IMR-90 (cell line): ENCODE measurements around the gene ZNF821. TPM values are rescaled to one million over a fixed set of nuclear protein-coding genes. Genes with fewer than 3 reads are reported as not detected.

Experiments
- ATAC-seq: fragments of 200-7000 bp; cut with Tn5 transposase; 2 replicates; pipeline ENCODE4 v1.9.1; 2020; ENCODE audit warnings: low read depth, mild to moderate bottlenecking, moderate library complexity
- BruUV-seq: library from RNA; stranded (reverse); fragments of 400-500 nt; replicated peaks from 2 replicates; lab custom pipeline; 2021; lab: Mats Ljungman, UMichigan
- CTCF ChIA-PET: fragments of 300-600 bp; formaldehyde crosslinking; extraction: SDS; loops from one replicate; lab custom pipeline; 2021; ENCODE audit warnings: antibody characterized with exemption; lab: Yijun Ruan, JAX
- POLR2A ChIA-PET: fragments of 300-600 bp; sonication (Branson Sonifier 250); formaldehyde crosslinking; loops from one replicate; lab custom pipeline; 2022; ENCODE audit warnings: antibody characterized with exemption; ENCODE audit not compliant: unreplicated experiment; lab: Charles Lee
- DNase-seq: peaks from one replicate; pipeline ENCODE4 v3.0.0; 2013
- H2AFZ ChIP-seq: replicated peaks from 2 replicates; pipeline ENCODE3; 2013; ENCODE audit warnings: low read length, mild to moderate bottlenecking; ENCODE audit not compliant: poor library complexity
- H2AK5ac ChIP-seq: 2 replicates; pipeline ENCODE4 v1.6.1; 2013; ENCODE audit warnings: low read depth, low read length, inconsistent platforms
- H2AK9ac ChIP-seq: replicated peaks from 2 replicates; pipeline ENCODE3; 2013; ENCODE audit warnings: mild to moderate bottlenecking, low read depth, low read length, moderate library complexity; ENCODE audit not compliant: poor library complexity
- H2BK120ac ChIP-seq: 2 replicates; pipeline ENCODE4 v1.6.1; 2013; ENCODE audit warnings: low read depth, low read length, inconsistent platforms
- H2BK15ac ChIP-seq: 3 replicates; pipeline ENCODE4 v1.6.1; 2013; ENCODE audit warnings: low read depth, low read length, inconsistent platforms
- H2BK20ac ChIP-seq: 2 replicates; pipeline ENCODE4 v1.6.1; 2013; ENCODE audit warnings: low read depth, mild to moderate bottlenecking, inconsistent platforms, low read length, moderate library complexity
- H2BK5ac ChIP-seq: 2 replicates; pipeline ENCODE4 v1.6.1; 2013; ENCODE audit warnings: mild to moderate bottlenecking, low read depth, low read length, inconsistent platforms; ENCODE audit not compliant: poor library complexity, severe bottlenecking
- H3K14ac ChIP-seq: replicated peaks from 2 replicates; pipeline ENCODE4 v1.6.1; 2013; ENCODE audit warnings: low read depth, low read length, inconsistent platforms
- H3K18ac ChIP-seq: 2 replicates; pipeline ENCODE4 v1.6.1; 2013; ENCODE audit warnings: low read depth, low read length, control low read depth
- H3K23ac ChIP-seq: 2 replicates; pipeline ENCODE4 v1.6.1; 2013; ENCODE audit warnings: low read depth, low read length, inconsistent platforms
- H3K27ac ChIP-seq: 2 replicates; pipeline ENCODE4 v1.5.1; 2013; ENCODE audit warnings: mild to moderate bottlenecking, control low read depth, low read length; ENCODE audit not compliant: insufficient read depth
- H3K27me3 ChIP-seq: 2 replicates; pipeline ENCODE4 v1.6.1; 2013; ENCODE audit warnings: low read length; ENCODE audit not compliant: control insufficient read depth, insufficient read depth
- H3K36me3 ChIP-seq: 2 replicates; pipeline ENCODE4 v1.6.1; 2013; ENCODE audit warnings: low read length, mixed read lengths; ENCODE audit not compliant: control insufficient read depth, insufficient read depth
- H3K4ac ChIP-seq: 2 replicates; pipeline ENCODE4 v1.6.1; 2013; ENCODE audit warnings: low read depth, low read length, inconsistent platforms
- H3K4me1 ChIP-seq: 2 replicates; pipeline ENCODE4 v1.6.1; 2013; ENCODE audit warnings: low read length, mixed read lengths; ENCODE audit not compliant: control insufficient read depth, insufficient read depth
- H3K4me2 ChIP-seq: 2 replicates; pipeline ENCODE4 v1.6.1; 2013; ENCODE audit warnings: low read depth, mild to moderate bottlenecking, control low read depth, low read length, moderate library complexity
- H3K4me3 ChIP-seq: 2 replicates; pipeline ENCODE4 v1.5.1; 2013; ENCODE audit warnings: low read depth, mild to moderate bottlenecking, control low read depth, low read length, moderate library complexity; ENCODE audit not compliant: insufficient read depth
- H3K56ac ChIP-seq: 2 replicates; pipeline ENCODE4 v1.6.1; 2013; ENCODE audit warnings: low read length, inconsistent platforms; ENCODE audit not compliant: insufficient read depth; ENCODE audit errors: extremely low read depth
- H3K79me1 ChIP-seq, 2 experiments: 2 replicates each; pipeline ENCODE4 v1.6.1; 2013; ENCODE audit warnings: low read length in 2 of 2, inconsistent platforms in 1 of 2, low read depth in 1 of 2
- H3K9ac ChIP-seq: 2 replicates; pipeline ENCODE4 v1.6.1; 2013; ENCODE audit warnings: low read depth, low read length, control low read depth
- H3K9me1 ChIP-seq: 2 replicates; pipeline ENCODE4 v1.6.1; 2013; ENCODE audit warnings: low read length, inconsistent platforms; ENCODE audit not compliant: insufficient read depth
- H3K9me3 ChIP-seq: 2 replicates; pipeline ENCODE4 v1.6.1; 2013; ENCODE audit warnings: low read length; ENCODE audit not compliant: control insufficient read depth, insufficient read depth
- H4K20me1 ChIP-seq: 2 replicates; pipeline ENCODE4 v1.6.1; 2013; ENCODE audit warnings: low read length, inconsistent platforms; ENCODE audit not compliant: insufficient read depth
- H4K5ac ChIP-seq: 2 replicates; pipeline ENCODE4 v1.6.1; 2013; ENCODE audit warnings: mild to moderate bottlenecking, low read depth, low read length, control low read depth
- H4K8ac ChIP-seq, 2 experiments: 2 replicates each; pipeline ENCODE4 v1.6.1; 2013; ENCODE audit warnings: low read depth in 2 of 2, low read length in 2 of 2, control low read depth in 1 of 2, inconsistent platforms in 1 of 2
- H4K91ac ChIP-seq: 2 replicates; pipeline ENCODE4 v1.6.1; 2013; ENCODE audit warnings: low read depth, low read length, inconsistent platforms; ENCODE audit not compliant: insufficient read depth
- CHD1 ChIP-seq: IDR thresholded peaks from 2 replicates; pipeline ENCODE4 v1.6.1; 2012; ENCODE audit warnings: low read depth, low read length, improper control_type of control experiment
- MAFK ChIP-seq: IDR thresholded peaks from 2 replicates; pipeline ENCODE4 v1.6.1; 2012; ENCODE audit warnings: low read depth, low read length, improper control_type of control experiment
- MAZ ChIP-seq: IDR thresholded peaks from 2 replicates; pipeline ENCODE4 v1.6.1; 2012; ENCODE audit warnings: low read depth, mild to moderate bottlenecking, low read length, improper control_type of control experiment, moderate library complexity, borderline replicate concordance
- MXI1 ChIP-seq: IDR thresholded peaks from 2 replicates; pipeline ENCODE4 v1.6.1; 2012; ENCODE audit warnings: low read depth, mild to moderate bottlenecking, low read length, moderate library complexity, borderline replicate concordance
- NFE2L2 ChIP-seq: fragments of 150-350 bp; IDR thresholded peaks from 2 replicates; pipeline ENCODE4 v1.6.1; 2016; ENCODE audit warnings: low read depth, mild to moderate bottlenecking, low read length
- POLR2A ChIP-seq: IDR thresholded peaks from 2 replicates; pipeline ENCODE4 v1.6.1; 2012; ENCODE audit warnings: mild to moderate bottlenecking, low read depth, low read length
- RAD21 ChIP-seq: IDR thresholded peaks from 2 replicates; pipeline ENCODE4 v1.6.1; 2012; ENCODE audit warnings: low read length, improper control_type of control experiment
- RCOR1 ChIP-seq: IDR thresholded peaks from 2 replicates; pipeline ENCODE4 v1.6.1; 2012; ENCODE audit warnings: mild to moderate bottlenecking, low read length, improper control_type of control experiment; ENCODE audit not compliant: insufficient replicate concordance
- RFX5 ChIP-seq: IDR thresholded peaks from 2 replicates; pipeline ENCODE4 v1.8.0; 2012; ENCODE audit warnings: low read depth, mild to moderate bottlenecking, low read length, moderate library complexity
- WGBS, 2 experiments: methylation state at CpG; one replicate each; pipeline versions ENCODE4 v1.1.5 to v1.1.7; 2013; ENCODE audit warnings: missing lambda C conversion rate in 2 of 2; ENCODE audit not compliant: insufficient read length in 1 of 2; ENCODE audit errors: extremely low coverage in 2 of 2; 5-methylcytosine and 5-hydroxymethylcytosine counted together
- dilution Hi-C: fragments of 300-500 bp; cut with HindIII; formaldehyde crosslinking; loops from one replicate; pipeline ENCODE4 v1.14.3; 2018; ENCODE audit warnings: low sequenced_read_pairs; ENCODE audit not compliant: unreplicated experiment
- in situ Hi-C: fragments of 300-500 bp; cut with MboI; formaldehyde crosslinking; loops from 3 replicates; pipeline ENCODE4 v1.14.3; 2019; ENCODE audit warnings: low sequenced_read_pairs, inconsistent platforms, mixed read lengths
- intact Hi-C: fragments of 100-400 bp; cut with micrococcal nuclease; formaldehyde crosslinking; loops from 2 replicates; pipeline ENCODE4 v1.10.0; 2022
- polyA plus RNA-seq, 3 experiments: library from polyadenylated mRNA; depleted of rRNA; stranded (reverse); fragments of >200 nt; gene quantifications; 2 replicates each; pipeline ENCODE4 v1.2.3, GENCODE V29; 2012; ENCODE audit warnings: low replicate concordance in 1 of 3
- total RNA-seq: library from RNA; depleted of rRNA; stranded (reverse); fragments of >200 nt; gene quantifications from 2 replicates; pipeline ENCODE4 v1.2.3, GENCODE V29; 2012
- TF ChIP-seq, protein P1 (sequence below): conservative IDR thresholded peaks from 2 replicates; pipeline ENCODE4 v1.5.1; 2012; ENCODE audit warnings: mild to moderate bottlenecking, low read depth, low read length, improper control_type of control experiment
- TF ChIP-seq, protein P2 (sequence below): fragments of 150-350 bp; IDR thresholded peaks from 2 replicates; pipeline ENCODE4 v1.6.1; 2017; ENCODE audit warnings: mild to moderate bottlenecking, antibody characterized with exemption, low read length, low read depth

Gene ZNF821
- total and polyA plus RNA-seq, 2 of the 4 experiments (the other 2 are of a cell fraction), result 5.9 to 6.0 TPM

DNA sequence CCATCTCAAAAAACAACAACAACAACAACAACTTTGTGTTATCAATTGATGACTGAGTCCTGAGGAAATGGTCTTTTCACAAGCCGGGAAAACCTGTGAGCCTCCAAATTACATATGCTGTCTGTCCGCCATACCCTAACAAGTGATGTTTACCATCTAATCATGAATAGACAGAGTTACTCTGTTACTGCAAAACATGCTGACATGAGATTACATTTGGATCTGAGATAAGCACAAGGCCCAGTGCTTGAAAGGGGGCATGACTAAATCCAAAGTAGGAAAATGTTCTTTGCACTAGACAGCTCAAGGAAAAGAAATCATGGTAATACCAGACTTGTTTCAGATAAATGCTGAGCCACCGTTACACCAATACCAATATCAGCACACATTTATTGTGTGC lies 46.8 kb downstream of the ZNF821 start:
- in situ Hi-C loops (no loop called here), dilution Hi-C loops (no loop called here), intact Hi-C loops (no loop called here)
- H4K8ac ChIP-seq, result no peak overlapping the region
- H3K27me3 ChIP-seq, result no peaks in the 10 kb centered on the region
- H3K9me1 ChIP-seq, result no peaks in the 10 kb centered on the region; the same call in 1 of the 2 replicates
- no peaks in the 10 kb centered on the region for H3K9me3 ChIP-seq
- H3K79me1 ChIP-seq, result no peaks in the 10 kb centered on the region
- H3K14ac ChIP-seq, result no peak overlapping the region
- TF ChIP-seq RAD21, result no peak
- TF ChIP-seq, protein P1, sequence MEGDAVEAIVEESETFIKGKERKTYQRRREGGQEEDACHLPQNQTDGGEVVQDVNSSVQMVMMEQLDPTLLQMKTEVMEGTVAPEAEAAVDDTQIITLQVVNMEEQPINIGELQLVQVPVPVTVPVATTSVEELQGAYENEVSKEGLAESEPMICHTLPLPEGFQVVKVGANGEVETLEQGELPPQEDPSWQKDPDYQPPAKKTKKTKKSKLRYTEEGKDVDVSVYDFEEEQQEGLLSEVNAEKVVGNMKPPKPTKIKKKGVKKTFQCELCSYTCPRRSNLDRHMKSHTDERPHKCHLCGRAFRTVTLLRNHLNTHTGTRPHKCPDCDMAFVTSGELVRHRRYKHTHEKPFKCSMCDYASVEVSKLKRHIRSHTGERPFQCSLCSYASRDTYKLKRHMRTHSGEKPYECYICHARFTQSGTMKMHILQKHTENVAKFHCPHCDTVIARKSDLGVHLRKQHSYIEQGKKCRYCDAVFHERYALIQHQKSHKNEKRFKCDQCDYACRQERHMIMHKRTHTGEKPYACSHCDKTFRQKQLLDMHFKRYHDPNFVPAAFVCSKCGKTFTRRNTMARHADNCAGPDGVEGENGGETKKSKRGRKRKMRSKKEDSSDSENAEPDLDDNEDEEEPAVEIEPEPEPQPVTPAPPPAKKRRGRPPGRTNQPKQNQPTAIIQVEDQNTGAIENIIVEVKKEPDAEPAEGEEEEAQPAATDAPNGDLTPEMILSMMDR, result no peak
- TF ChIP-seq, protein P2, sequence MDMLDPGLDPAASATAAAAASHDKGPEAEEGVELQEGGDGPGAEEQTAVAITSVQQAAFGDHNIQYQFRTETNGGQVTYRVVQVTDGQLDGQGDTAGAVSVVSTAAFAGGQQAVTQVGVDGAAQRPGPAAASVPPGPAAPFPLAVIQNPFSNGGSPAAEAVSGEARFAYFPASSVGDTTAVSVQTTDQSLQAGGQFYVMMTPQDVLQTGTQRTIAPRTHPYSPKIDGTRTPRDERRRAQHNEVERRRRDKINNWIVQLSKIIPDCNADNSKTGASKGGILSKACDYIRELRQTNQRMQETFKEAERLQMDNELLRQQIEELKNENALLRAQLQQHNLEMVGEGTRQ, result no peak
- no peak for TF ChIP-seq NFE2L2
- no peak for TF ChIP-seq POLR2A
- no peak for TF ChIP-seq MAZ
- no peak for TF ChIP-seq MAFK
- TF ChIP-seq RCOR1, result no peak
- TF ChIP-seq RFX5, result no peak
- no peak for TF ChIP-seq MXI1
- TF ChIP-seq CHD1, result no peak
- POLR2A ChIA-PET, result no interaction called here
- ATAC-seq (no peak), DNase-seq (no peak)
- H2AK9ac ChIP-seq, result no peak overlapping the region
- no peak overlapping the region for H4K91ac ChIP-seq
- H2BK5ac ChIP-seq, result no peak overlapping the region
- H3K36me3 ChIP-seq, result no peaks in the 10 kb centered on the region
- H3K27ac ChIP-seq, result no peak overlapping the region
- no peak overlapping the region for H3K4ac ChIP-seq
- H3K18ac ChIP-seq, result no peak overlapping the region
- no peak overlapping the region for H2AK5ac ChIP-seq
- no TSS peak for BruUV-seq
- CTCF ChIA-PET, result no interaction called here
- H3K23ac ChIP-seq, result no peak overlapping the region
- no peak overlapping the region for H3K56ac ChIP-seq
- no peak overlapping the region for H3K9ac ChIP-seq
- H4K5ac ChIP-seq, result no peak overlapping the region
- no peak overlapping the region for H2BK20ac ChIP-seq
- H3K4me1 ChIP-seq, result no peaks in the 10 kb centered on the region
- H2AFZ ChIP-seq, result no peak overlapping the region
- H2BK15ac ChIP-seq, result no peak overlapping the region
- H3K4me2 ChIP-seq, result no peak overlapping the region
- H4K20me1 ChIP-seq, result no peaks in the 10 kb centered on the region
- no peak overlapping the region for H3K4me3 ChIP-seq
- H2BK120ac ChIP-seq, result no peak overlapping the region
- WGBS, 2 experiments, result no CpG with 5 or more reads among the region's 3 CpGs
